ENCODE results near the gene NME7.

DNA sequence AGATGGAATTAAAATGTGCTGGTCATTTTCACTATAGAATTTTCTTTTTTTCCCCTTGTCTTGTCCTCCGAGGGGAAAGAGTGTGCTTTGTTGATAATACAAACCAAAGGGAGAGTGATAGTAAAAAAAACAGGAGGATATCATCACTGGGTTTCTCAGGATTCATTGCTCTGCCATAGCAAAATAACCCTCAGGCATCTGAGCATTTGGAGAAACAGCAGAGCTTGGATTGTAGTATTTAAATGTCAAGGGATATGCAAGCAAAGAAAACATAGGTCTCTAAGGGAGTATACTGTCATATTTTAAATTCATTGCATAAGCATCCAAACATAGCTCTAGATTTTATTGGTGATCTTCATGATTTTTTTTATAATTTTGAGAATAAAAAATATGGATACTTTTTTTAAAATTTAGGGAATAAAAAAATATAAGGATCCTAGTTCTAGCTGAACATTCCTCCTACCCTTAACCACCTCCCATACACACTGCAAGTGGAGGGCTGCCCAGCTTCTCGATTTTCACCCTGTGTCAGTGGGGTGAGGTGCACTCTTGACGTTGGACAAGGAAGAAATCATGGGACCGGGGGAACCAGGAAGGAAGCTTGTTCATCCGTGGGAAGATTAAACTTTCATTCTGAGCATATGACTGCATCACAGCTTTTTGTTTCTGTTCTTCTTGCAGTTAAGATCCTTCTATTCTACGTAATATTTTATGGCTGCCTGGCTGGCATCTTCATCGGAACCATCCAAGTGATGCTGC, 256.7 kb downstream of the NME7 start:
- TF ChIP-seq CTCF (IDR thresholded peaks at IDR 0.05) (no peak), POLR2A (IDR thresholded peaks at IDR 0.05) (no peak)
